ENCODE data around the gene STAB2. TPM values are rescaled to one million over a fixed set of nuclear protein-coding genes. Genes with fewer than 3 reads are reported as not detected.

Gene STAB2
- total RNA-seq, 4 donors from 2014 or later, result 0.27 to 0.81 TPM; not detected in 2

GRCh38 chr12:103793512-103794045 is 206.5 kb downstream of the STAB2 start:
- 71% methylated on average over 6 to 7 of the region's 9 CpGs for WGBS, 2 donors (ENCODE audit: low coverage in 1 of 2)
- TF ChIP-seq CTCF (IDR thresholded peaks at IDR 0.05) (no peak), POLR2A (IDR thresholded peaks at IDR 0.05) (no peak), POLR2AphosphoS5 (IDR thresholded peaks at IDR 0.05) (no peak), EP300 (IDR thresholded peaks at IDR 0.05) (no peak)
- no peak overlapping the region for H3K4me3 ChIP-seq
- H3K27ac ChIP-seq, result peak overlapping the region in 1 of 4 donors; percentile 13
- peaks cover 11 to 100% of the 10 kb centered on the region in 2 donors for H3K36me3 ChIP-seq
- H3K4me1 ChIP-seq, result peaks cover 0 to 23% (median 0%) of the 10 kb centered on the region in 3 donors
- H3K27me3 ChIP-seq, result no peaks in the 10 kb centered on the region
- no peak for ATAC-seq
- no peaks in the 10 kb centered on the region for H3K9me3 ChIP-seq

- no peak overlapping the region for H3K27ac ChIP-seq
- H3K4me3 ChIP-seq, result no peak overlapping the region
- WGBS, 2 donors (ENCODE audit: low coverage in 1 of 2), result 72 to 83% methylated on average over 4 of the region's 4 CpGs
- H3K36me3 ChIP-seq, result peaks cover 11 to 100% of the 10 kb centered on the region in 2 donors
- TF ChIP-seq POLR2AphosphoS5 (IDR thresholded peaks at IDR 0.05) (no peak), EP300 (IDR thresholded peaks at IDR 0.05) (no peak), CTCF (IDR thresholded peaks at IDR 0.05) (no peak), POLR2A (IDR thresholded peaks at IDR 0.05) (no peak)
- H3K9me3 ChIP-seq, result no peaks in the 10 kb centered on the region
- no peaks in the 10 kb centered on the region for H3K27me3 ChIP-seq
- peaks cover 0 to 27% (median 0%) of the 10 kb centered on the region in 3 donors for H3K4me1 ChIP-seq
- no peak for ATAC-seq
These were observed 207.5 kb downstream of the STAB2 start for GRCh38 chr12:103794309-103795213.

- TF ChIP-seq POLR2A (IDR thresholded peaks at IDR 0.05) (no peak), EP300 (IDR thresholded peaks at IDR 0.05) (no peak)
- Histone ChIP-seq H3K9me3 (no peaks in the 10 kb centered on the region), H3K4me3 (no peak overlapping the region), H3K27me3 (no peaks in the 10 kb centered on the region), H3K27ac (peak overlapping the region in 3 of 4 donors; percentile 71 to 83 (median 79)), H3K4me1 (peaks cover 7 to 68% (median 24%) of the 10 kb centered on the region in 3 donors), H3K36me3 (peaks cover 7 to 83% of the 10 kb centered on the region in 2 donors)
- ATAC-seq, result no peak
- 84 to 92% methylated on average over 4 of the region's 4 CpGs for WGBS, 2 donors (ENCODE audit: low coverage in 1 of 2)
These were observed 211.5 kb downstream of the STAB2 start for GRCh38 chr12:103798586-103798985.

- peaks cover 7 to 71% (median 24%) of the 10 kb centered on the region in 3 donors for H3K4me1 ChIP-seq
- peaks cover 7 to 83% of the 10 kb centered on the region in 2 donors for H3K36me3 ChIP-seq
- ATAC-seq, result peak; percentile 24
- H3K27me3 ChIP-seq, result no peaks in the 10 kb centered on the region
- H3K4me3 ChIP-seq, result no peak overlapping the region
- TF ChIP-seq POLR2A (IDR thresholded peaks at IDR 0.05) (no peak), CTCF (IDR thresholded peaks at IDR 0.05) (no peak), POLR2AphosphoS5 (IDR thresholded peaks at IDR 0.05) (no peak), EP300 (IDR thresholded peaks at IDR 0.05) (no peak)
- no peaks in the 10 kb centered on the region for H3K9me3 ChIP-seq
- no CpG with 5 or more reads among the region's 4 CpGs for WGBS, 2 donors (ENCODE audit: low coverage in 1 of 2)
- peak overlapping the region; percentile 11 to 83 (median 75) for H3K27ac ChIP-seq
These were observed 212.4 kb downstream of the STAB2 start for GRCh38 chr12:103799504-103799856.

- H3K4me3 ChIP-seq, result no peak overlapping the region
These were observed 213.0 kb downstream of the STAB2 start for GRCh38 chr12:103799857-103800771.

More at GRCh38 chr12:103799857-103800771, 213.0 kb downstream of the STAB2 start:
- Histone ChIP-seq H3K27me3 (no peaks in the 10 kb centered on the region), H3K9me3 (no peaks in the 10 kb centered on the region), H3K4me1 (peaks cover 7 to 71% (median 30%) of the 10 kb centered on the region in 3 donors), H3K27ac (peak overlapping the region; percentile 11 to 83 (median 75)), H3K36me3 (peaks cover 5 to 80% of the 10 kb centered on the region in 2 donors)
- ATAC-seq, result peak; percentile 83
- WGBS, 2 donors (ENCODE audit: low coverage in 1 of 2), result 21 to 23% methylated on average over 10 to 16 of the region's 16 CpGs
- TF ChIP-seq POLR2AphosphoS5 (IDR thresholded peaks at IDR 0.05) (peak; percentile 88), POLR2A (IDR thresholded peaks at IDR 0.05) (no peak)

Data from gastroesophageal sphincter (tissue), 4 donors.